HG03064 (cell line): ENCODE measurements around the gene MGP.

Experiments used
- ATAC-seq: cut with Tn5 transposase; IDR thresholded peaks from one replicate; pipeline ENCODE4 v1.9.1; 2021; ENCODE audit warnings: low read depth; ENCODE audit not compliant: unreplicated experiment

MGP gene

DNA sequence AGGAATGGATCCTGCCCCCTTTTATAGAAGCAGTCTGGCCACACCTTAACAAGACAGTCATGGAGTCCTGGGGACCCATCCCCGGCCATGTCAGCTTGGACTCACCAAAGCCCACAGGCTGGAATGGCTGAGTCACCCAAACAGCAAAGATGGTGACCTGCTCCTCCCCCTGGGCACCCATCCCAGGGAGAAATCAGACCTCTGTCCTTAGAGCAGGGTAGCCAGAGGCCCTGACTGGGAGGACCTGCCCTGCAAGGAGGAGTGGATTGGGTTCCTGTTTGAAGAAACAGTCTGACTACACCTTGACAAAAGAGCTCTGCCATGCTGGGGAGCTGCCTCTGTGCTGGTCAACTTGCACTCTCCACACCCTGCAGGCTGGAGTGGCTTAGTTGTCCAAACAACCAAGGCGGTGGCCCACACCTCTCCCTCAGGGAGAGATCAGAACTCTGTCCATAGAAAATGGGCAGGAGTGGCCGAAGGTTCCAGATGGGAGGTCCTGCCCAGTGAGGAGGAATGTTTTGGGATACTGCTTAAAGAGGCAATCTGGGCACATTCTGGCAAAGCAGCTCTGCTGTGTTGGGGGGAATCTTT is 16.6 kb downstream of the MGP start:
- no peak for ATAC-seq

DNA sequence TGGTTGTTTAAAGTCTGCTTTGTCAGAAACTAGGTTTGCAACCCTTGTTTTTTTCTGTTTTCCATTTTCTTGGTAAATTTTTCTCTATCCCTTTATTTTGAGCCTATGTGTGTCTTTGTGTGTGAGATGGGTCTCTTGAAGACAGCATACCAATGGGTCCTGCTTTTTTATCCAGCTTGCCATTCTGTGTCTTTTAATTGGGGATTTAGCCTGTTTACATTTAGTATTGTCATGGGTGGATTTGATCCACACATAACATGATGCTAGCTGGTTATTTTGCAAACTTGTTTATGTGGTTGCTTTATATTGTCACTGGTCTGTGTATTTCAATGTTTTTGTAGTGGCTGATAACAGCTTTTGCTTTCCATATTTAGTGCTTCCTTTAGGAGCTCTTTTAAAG is 25.2 kb downstream of the MGP start:
- ATAC-seq: no peak

DNA sequence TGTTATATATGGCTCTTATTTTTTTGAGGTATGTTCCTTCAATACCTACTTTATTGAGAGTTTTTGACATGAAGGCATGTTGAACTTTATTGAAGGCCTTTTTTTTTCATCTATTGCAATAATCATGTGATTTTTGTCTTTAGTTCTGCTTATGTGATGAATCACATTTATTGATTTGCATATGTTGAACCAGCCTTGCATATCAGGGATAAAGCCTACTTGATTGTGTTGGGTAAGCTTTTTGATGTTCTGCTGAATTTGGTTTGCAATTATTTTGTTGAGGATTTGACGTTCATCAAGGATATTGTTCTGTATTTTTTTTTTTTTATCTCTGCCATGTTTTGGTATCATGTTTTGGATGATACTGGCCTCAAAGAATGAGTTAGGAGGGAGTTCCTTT is 27.1 kb downstream of the MGP start:
- ATAC-seq: no peak

DNA sequence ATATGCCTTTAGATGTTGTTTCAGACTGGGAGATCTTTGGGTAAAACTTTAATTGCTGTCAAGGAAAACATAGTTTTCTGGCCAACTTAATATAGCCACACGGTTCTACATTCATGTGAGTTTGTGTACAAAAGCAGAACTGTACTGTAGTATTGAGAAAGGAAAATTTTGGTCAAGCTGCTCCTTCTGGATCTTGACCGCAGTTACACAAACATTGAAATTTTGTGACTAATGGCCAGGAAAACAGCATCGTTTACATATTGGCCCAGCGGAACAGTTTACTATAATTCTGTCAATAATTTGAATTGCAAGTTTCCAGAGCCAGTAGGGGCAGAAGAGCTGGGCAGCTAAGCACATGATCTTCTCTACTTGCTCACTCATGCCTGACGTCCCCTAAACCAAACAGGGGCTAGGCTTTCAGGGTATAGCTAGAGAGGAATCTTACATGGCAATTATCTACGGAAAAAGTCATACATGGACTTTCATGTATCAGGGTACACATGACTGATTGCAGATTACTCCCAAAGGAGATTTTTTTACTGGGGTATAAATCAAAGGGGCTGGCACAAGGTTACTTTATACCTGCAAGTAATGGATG is 31.0 kb downstream of the MGP start:
- no peak for ATAC-seq

DNA sequence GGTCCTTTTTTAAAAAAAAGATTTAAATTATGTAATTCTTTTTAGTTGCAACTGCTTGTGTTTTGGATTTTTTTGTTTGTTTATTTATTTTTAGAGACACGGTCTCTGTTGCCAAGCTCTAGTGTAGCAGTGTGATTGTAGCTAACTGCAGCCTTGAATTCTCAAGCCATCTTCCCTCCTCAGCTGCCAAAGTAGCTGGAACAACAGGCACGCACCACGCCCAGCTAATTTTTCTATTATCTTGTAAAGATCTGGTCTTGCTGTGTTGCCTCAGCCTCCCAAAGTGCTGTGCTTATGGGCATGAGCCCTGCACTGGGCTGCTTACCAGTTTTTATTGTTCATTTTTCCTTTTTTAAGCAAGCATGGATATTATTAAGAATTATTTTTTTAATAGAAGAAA is 31.7 kb downstream of the MGP start:
- ATAC-seq: no peak

DNA sequence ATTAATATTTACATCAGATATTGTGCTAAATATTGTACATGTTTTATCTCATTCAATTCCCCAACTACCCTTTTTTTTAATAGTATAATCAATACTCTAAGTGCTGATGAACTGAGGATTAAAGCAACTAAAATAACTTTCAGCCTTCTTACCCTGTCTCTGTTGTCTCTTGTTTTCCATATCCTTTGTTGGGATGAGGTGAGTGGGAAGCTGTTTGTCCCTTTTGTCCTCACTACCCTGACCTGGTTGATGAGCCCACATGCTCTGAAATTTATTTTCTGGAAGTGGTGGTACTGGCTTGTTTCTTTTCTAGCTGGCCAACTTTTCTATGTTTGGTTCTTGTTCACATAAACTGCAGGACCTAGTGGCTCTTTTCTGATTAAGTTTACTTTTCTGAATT is 32.8 kb downstream of the MGP start:
- ATAC-seq: no peak

DNA sequence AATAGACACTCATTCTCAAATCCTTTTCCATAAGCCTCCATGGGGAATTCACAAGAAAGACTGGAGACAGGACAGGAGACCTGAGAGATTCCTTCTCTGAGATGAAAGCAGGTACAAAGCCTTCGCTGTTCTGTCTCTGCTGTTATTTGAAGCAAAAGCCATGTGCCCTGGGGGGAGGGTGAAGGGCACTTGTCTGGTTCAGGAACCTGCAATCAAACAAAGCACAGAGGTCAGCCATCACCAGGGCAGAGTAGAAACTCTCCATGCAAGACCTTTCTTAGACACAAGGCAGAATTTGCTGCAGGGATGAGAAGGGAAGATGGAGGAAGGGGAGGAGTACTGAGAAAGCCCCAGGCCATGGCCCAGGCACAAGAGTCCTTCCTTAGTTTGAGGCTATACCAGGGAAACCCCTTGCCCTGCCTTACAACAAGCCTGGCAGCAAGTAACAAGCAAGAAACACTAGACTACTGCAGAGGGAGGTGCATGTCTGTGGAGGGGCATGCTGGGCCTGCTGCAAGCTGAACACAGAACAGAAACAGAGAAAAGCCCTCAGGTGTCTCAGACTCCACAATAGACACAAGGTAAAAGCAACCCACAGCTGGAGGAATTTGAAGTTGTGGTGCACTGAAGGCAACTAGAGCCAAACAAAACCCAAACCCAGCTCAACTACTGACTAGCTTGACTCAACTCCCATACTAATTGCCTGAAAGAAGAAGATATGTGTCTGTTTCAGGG is 34.6 kb downstream of the MGP start:
- ATAC-seq: no peak

DNA sequence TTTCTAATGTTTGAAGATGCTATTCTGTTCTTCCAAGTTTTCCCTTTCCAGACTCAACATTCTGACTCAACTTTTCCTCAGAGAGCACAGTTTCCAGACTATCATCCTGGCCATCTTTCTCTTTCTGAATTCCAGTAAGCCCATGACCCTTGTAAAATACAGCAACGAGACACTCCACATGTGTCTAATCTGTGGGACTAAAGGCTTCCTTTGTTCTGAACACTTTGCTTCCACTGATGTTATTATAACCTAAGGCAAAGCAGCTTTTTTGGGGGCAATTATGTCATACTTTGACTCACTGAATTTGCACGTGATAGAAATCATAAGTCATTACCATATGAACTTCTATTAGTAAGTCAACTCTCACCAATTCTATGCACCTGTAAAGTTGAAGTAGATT is 36.0 kb downstream of the MGP start:
- ATAC-seq: no peak

DNA sequence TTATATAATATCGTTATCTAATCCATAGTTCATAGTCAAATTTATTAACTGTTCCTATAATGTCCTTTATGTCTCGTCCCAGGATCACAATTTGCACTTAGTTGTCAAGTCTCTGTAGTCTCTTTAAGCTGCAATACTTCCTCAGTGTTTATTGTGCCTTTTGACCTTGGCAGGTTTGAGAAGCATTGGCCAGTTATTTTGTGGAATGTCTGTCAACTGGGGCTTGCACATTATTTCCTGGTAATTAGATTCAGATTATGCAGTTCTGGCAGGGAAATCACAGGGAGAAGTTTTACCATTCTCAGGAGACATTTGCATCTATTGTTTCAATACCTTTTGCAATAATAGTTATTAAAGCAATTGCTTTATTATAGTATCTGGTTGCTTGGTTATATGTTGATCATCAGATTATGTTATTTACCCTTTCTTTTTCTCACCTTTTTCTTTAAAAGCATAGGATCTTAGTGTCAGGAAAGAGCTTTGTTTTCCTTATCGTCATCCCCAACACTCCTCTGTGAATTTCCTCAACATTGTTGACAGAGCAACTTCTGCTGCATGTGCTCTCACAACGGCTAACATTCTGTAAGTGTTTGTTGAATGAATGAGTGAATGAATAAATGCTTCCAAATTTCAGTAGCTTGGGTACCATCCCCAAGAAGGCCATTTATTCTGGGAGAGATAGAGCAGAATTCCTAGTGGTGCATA is 38.6 kb downstream of the MGP start:
- no peak for ATAC-seq

DNA sequence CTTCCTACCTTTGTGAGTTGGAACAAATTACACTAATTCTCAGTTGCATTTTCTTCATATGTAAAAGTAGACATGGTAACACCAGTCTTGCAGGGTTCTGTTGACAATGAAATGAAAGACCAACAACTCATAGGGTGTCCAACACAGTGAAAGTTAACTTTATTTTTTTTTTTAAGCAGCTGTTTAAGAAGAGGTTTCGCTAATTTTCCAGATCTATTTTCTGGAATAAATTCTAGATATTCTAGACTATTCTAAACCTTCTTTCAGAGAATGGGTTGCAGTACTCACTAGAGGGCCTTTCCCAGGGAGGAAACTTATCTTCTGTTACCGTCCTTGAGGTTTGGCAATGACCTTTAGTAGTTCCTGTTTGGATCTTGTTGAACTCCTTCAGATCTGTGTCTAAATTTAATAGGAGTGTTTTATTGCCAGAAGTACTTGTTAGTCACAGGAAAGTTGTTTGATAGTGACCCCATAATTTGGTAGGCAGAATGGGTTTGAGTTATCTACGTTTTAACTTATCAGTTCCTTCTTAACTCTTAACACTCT is 39.5 kb downstream of the MGP start:
- no peak for ATAC-seq

DNA sequence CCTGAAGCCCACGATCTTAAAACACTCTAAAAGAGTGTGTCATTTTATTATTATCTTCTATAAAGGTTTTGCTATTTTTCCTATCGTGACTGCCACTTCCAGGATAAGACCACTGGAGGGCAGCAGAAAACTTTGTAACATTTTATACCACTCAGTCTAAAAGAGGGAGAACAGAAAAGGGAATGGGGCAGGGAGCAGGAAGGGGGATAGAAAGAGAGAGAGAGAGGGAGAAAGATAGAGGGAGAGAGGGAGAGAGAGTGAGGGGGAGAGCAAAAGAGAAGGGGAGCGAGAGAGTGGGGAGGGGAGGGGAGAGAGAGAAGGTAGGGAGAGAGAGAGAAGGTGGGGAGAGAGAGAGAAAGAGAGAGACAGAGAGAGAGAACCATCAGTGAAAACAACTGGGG is 40.3 kb downstream of the MGP start:
- ATAC-seq: no peak

DNA sequence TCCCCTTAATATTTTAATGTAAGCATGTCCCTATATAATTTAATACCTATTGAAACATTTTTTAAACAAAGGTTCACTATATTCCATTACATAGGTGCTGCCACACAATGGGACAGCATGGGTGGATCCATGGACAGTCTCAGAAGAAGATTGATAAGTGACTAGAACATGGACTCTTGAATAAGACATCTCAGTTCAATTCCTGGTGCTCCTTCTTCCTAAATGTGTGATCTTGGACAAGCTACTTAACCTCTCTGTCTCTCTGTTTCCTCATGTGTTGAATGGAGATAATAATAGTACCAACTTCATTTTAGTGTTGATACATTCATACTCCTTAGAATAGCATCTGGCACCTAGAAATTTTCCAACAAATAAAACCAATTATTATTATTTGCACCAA is 41.3 kb downstream of the MGP start:
- no peak for ATAC-seq

DNA sequence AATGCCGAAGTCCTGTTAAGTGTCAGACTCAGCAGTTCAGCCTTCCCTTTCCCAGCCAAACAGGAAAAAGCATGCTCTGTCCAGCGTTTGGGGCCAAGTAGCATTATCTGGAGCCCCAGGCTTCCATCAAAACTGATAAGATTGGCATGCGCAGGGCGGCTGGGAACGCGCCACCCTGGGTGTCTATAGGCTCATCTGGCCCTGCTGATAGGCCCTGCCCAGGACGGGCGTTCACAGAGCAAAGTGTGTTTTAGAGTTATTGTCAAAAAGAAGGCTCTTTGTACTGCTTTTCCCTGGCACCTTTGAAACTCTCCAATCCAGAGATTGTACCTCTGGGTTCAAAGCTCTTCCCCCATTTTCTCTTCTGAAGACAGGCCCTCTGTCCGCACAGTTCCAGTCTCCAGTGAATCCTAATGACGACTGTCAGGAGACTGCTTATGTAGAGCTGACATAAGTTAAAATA is 42.2 kb downstream of the MGP start, which contains the start of gene ART4:
Gene ART4, minus strand, starts transcription at position 102 of the 463 bp plus-strand sequence. CDS start 413 bp downstream, outside the sequence.
- ATAC-seq: no peak

DNA sequence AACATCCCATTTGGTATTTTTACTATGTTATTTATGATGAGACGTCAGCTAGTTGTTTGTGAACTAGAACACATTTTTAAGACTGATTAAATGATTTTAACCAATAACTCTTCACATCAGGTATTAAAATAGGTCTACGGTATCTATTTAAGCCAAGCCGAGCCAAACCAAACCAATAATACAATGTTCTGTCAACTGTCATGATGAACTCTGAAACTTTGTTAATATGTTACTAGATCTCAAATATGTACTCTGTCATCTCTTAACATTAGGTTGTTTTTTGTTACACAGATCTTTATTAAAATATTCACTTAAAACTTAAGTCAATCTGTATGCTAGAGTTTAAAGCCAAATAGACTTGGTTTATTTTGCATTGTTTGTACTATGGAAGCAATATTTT is 43.3 kb downstream of the MGP start:
- ATAC-seq: no peak

DNA sequence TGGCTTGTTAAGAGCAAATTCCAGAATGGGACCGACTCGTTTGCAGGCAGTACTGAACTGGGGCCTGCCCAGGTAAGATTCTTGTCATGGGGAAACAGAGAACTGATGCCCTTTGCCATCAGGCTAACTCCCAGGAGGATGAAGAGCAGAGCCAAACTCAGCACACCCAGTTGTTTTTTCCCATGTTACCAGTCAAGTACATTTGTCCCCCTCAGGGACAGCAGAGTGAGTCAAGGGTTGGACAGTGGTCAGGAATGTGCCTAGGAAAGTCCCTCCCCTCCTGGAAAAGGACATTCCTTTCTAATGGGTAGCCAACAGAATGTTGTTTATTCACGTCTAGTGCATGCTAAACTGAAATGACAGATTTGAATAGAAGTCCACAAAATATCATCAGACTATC is 43.9 kb downstream of the MGP start:
- no peak for ATAC-seq

DNA sequence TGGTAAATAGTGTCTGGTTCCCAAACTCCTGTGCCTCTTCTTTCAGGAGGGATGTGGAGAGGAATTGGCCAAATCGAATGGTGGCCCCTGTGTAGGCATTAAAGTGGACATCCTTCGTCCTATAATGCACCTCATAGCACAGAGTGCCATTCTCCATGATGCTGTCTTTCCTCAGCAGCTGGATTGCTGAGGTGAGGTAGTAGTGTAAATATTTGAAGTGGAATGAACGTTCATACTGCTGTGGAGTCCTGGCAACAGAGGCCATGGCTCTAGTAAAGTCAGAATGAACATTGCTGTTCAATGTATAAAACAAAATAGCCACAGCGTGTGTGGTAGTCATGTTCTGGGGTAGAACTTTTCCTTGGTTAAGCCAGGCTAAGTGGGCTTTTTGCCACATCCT is 45.0 kb downstream of the MGP start:
- no peak for ATAC-seq

DNA sequence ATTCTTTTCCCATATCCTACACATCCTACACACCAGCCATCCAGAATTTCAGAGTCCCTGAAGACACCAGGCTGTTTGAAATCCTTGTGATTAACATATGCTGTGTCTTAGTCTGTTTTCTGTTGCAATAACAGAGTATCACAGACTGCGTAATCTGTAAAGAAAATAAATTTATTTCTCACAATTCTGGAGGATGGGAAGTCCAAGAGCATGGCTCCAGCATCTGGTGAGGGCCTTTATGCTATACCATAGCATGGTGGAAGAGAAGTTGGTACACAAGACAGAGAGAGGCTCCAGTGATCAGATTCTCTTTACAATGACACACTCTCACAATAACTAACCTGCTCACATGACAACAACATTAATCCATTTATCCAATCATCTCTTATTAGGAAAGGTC is 46.4 kb downstream of the MGP start:
- ATAC-seq: no peak

DNA sequence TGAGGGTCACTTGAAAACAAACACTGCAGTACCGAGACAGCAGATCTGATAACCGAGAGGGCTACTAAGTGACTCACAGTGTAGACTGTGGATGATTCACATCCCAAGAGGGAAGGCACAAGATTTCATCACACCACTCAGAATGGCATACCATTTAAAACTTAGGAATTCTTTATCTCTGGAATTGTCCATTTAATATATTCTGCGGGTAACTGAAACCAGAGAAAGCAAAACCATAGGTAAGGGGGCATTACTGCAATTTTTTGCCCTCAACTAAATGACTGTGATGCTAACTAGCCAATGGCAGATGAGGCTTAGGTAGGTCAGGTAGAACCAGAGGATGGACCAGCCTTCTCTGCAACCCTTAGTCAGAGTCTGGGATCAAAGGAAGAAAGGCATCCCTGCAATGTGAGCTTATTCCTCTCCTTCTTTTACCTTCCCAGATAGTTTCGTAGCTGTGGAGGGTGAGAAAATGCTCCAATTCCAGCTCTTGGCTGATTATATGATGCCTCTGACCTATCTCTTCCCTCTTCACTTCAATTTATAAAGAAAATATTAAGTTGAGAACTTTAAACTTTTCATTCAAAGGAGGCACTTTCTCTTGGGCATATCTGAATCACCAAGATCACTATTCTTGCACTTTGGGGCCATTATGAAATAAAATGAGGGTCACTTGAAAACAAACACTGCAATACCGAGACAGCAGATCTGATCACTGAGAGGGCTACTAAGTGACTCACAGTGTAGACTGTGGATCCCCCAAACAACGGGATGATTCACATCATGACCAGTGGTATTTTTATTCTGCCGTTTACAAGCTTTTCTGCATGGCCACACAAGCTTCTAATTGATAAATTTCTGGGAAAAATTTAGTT is 49.1 kb downstream of the MGP start:
- ATAC-seq: no peak

DNA sequence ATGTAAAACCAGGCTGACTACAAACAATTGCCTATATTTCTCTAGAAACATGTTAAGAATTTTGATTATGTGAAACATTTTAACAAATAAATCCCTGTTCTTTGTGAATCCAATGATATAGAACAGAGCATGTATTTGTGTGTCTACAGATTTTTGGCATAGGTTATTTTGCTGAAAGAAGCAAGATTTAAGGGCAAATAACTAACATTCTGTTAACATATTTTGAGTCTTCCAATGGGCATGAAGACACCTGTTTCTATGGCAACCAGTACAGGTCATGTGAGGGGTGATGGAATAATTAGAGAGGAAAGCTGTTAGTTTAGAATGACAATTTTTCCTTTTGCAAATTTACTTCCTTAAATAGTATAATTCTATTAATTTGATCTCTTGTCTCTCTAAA is 51.1 kb downstream of the MGP start:
- no peak for ATAC-seq

DNA sequence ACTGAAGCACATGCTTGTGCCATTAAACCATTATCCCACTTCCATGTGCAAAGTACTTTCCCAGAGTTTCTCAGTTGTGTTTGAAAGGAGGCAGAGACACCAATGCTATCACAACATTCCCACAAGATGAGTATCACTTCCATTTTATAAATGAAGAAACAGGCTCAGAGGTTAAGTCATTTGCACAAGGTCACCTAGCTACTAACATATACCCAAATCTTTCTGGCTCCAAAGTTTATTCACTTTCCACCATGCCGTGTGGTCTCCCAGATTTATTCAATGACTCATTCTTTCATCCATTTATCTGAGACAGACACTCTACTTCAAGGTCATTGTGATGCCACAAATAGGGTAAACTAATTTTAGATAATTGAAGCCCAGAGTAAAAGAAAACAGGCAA is 51.7 kb downstream of the MGP start:
- ATAC-seq: no peak
